ENCODE measurements around the gene BCDIN3D. TPM values are rescaled to one million over a fixed set of nuclear protein-coding genes. Genes with fewer than 3 reads are reported as not detected.
"Not testable (repeated sequence)": the region's sequence is repeated elsewhere in the genome, so short reads cannot be mapped to it uniquely, and the experiment has no call there.

The BCDIN3D gene
- total and polyA plus RNA-seq, 7 donors, result 1.8 to 5.4 (median 3.0) TPM

DNA sequence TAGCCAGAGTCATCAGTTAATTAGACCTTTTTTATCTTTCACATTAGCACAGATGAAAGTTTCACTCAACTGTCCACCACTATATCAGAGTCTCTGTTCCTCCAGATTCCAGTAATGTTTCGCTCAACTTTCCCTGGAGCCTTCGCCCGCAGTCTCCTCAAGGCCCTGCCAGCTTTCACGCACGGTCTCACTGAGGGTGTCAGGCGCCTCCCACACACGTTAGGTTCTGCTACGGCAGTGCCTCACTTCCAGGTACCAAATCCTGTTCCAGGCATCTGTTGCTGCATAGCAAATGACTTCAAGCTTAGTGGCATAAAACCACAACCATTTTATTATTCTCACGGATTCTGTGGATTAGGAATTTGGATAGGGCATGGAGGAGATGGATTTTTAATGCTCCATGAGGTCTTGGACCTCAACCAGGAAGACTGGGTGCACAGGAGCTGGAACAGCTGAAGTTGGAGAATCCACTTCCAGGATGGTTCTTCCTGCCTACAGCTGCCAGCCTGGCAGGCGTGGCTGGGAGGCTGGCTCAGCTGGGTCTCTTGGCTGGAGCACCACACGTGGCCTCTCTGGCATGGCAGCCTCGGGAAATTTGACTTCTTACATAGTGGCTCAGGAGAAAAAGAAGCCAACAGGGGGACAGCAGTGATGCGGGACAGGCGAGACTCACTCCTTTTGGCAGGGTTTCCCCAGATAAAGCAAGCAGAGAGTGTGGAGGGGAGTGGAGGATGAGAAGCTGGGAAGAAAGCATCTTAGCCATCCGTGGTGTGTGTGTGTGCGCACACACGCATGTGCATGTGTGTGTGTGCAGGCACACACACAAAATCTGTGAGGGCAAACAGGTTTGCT, 21.3 kb upstream of the BCDIN3D start:
- no peak for DNase-seq
- 61 to 77% methylated on average over 17 of the region's 17 CpGs for WGBS, 2 donors

DNA sequence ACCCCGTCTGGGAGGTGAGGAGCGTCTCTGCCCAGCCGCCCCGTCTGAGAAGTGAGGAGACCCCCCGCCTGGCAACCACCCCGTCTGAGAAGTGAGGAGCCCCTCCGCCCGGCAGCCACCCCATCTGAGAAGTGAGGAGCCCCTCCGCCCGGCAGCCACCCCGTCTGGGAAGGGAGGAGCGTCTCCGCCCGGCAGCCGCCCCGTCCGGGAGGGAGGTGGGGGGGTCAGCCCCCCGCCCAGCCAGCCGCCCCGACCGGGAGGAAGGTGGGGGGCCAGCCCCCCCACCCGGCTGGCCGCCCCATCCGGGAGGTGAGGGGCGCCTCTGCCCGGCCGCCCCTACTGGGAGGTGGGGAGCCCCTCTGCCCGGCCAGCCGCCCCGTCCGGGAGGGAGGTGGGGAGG, 18.0 kb upstream of the BCDIN3D start:
- DNase-seq, H3K4me3 ChIP-seq, H3K27ac ChIP-seq, H3K9me3 ChIP-seq, H3K27me3 ChIP-seq, H3K36me3 ChIP-seq, H3K4me1 ChIP-seq: not testable (repeated sequence)
- WGBS, 2 donors, result 92% methylated on average over 31 of the region's 31 CpGs
- intact Hi-C loops (cut with DNase I), result loop anchor here (10.0 kb wide), 2 partner anchors 184 to 214 kb away; no protein-coding TSS in a partner anchor

More for the DNA sequence above, 21.3 kb upstream of the BCDIN3D start:
- intact Hi-C loops (cut with DNase I), result loop anchor here (10.0 kb wide), 2 partner anchors 181 to 211 kb away; no protein-coding TSS in a partner anchor
- Histone ChIP-seq H3K27me3 (peaks cover 0 to 4% (median 0%) of the 10 kb centered on the region in 3 donors), H3K27ac (no peak overlapping the region), H3K4me3 (no peak overlapping the region), H3K4me1 (peaks cover 0 to 22% (median 19%) of the 10 kb centered on the region in 4 donors), H3K9me3 (no peaks in the 10 kb centered on the region), H3K36me3 (no peaks in the 10 kb centered on the region)
- TF ChIP-seq POLR2AphosphoS5 (IDR thresholded peaks at IDR 0.05) (no peak), EP300 (IDR thresholded peaks at IDR 0.05) (no peak), POLR2A (IDR thresholded peaks at IDR 0.05) (no peak)
- TF ChIP-seq, protein P1, sequence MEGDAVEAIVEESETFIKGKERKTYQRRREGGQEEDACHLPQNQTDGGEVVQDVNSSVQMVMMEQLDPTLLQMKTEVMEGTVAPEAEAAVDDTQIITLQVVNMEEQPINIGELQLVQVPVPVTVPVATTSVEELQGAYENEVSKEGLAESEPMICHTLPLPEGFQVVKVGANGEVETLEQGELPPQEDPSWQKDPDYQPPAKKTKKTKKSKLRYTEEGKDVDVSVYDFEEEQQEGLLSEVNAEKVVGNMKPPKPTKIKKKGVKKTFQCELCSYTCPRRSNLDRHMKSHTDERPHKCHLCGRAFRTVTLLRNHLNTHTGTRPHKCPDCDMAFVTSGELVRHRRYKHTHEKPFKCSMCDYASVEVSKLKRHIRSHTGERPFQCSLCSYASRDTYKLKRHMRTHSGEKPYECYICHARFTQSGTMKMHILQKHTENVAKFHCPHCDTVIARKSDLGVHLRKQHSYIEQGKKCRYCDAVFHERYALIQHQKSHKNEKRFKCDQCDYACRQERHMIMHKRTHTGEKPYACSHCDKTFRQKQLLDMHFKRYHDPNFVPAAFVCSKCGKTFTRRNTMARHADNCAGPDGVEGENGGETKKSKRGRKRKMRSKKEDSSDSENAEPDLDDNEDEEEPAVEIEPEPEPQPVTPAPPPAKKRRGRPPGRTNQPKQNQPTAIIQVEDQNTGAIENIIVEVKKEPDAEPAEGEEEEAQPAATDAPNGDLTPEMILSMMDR (IDR thresholded peaks at IDR 0.05), result no peak

DNA sequence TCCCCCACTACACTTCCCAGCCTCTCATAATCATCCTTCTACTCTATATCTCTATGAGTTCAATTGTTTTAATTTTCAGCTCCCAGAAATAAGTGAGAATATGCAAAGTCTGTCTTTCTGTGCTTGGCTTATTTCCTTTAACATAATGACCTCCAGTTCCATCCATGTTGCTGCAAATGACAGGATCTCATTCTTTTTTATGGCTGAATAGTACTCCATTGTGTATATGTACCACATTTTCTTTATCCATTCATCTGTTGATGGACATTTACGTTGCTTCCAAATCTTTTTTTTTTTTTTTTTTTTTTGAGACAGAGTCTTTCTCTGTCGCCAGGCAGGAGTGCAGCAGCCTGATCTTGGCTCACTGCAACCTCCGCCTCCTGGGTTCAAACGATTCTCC, 13.0 kb upstream of the BCDIN3D start:
- H3K27ac ChIP-seq; H3K27me3 ChIP-seq; H3K36me3 ChIP-seq; DNase-seq; H3K4me1 ChIP-seq; H3K9me3 ChIP-seq; intact Hi-C loops (cut with DNase I); H3K4me3 ChIP-seq: not testable (repeated sequence)
- WGBS, 2 donors, result 85 to 93% methylated on average over 4 of the region's 4 CpGs

DNA sequence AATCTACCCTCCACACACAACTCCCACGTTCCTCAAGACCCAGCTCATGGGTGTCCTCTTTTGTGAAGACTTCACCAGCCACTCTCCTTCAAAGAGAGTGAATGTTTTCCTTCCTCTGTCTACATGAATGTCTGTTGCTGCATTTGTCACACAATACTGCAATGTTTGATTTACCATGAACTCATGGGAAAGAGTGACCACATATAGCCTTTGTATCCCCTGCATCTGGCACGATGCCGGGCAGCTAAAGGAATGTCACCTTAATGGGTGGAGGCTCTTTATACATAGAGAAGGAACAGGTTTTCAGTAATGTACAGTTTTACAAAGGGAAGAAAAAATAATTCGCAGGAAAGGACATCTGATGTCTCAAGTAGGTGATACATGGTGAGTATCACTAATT, 12.1 kb upstream of the BCDIN3D start:
- no peak for TF ChIP-seq POLR2AphosphoS5 (IDR thresholded peaks at IDR 0.05)
- H3K4me1 ChIP-seq, result no peaks in the 10 kb centered on the region
- H3K27me3 ChIP-seq, result peaks cover 0 to 2% (median 0%) of the 10 kb centered on the region in 3 donors
- no peak overlapping the region for H3K4me3 ChIP-seq
- H3K9me3 ChIP-seq, result no peaks in the 10 kb centered on the region
- no peak for DNase-seq
- WGBS, 2 donors, result 82 to 88% methylated on average over 4 of the region's 4 CpGs
- H3K27ac ChIP-seq, result no peak overlapping the region
- intact Hi-C loops (cut with DNase I), result no loop called here
- no peaks in the 10 kb centered on the region for H3K36me3 ChIP-seq

DNA sequence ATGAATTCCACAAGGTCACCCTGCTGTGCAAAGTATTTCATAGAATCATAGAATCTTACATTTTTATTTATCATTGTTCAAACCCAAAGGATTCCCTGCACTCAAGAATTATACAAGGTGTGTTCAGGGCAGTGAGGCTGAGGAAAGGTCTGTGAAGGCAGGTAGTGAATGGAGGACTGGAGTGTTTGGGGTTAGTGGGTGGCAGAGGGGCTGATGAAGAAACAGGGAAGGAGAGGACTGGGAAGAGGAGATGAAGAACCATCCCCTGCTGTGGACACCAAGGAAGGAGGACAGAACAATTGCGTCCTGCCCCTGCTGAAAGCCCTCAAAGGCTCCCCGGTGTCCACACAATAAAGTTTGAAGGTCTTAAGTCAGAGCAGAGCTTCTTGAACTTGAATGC, 10.8 kb upstream of the BCDIN3D start:
- Histone ChIP-seq H3K27ac (no peak overlapping the region), H3K27me3 (peaks cover 0 to 4% (median 3%) of the 10 kb centered on the region in 3 donors), H3K36me3 (no peaks in the 10 kb centered on the region), H3K4me1 (no peaks in the 10 kb centered on the region), H3K4me3 (no peak overlapping the region), H3K9me3 (no peaks in the 10 kb centered on the region)
- intact Hi-C loops (cut with DNase I), result no loop called here
- DNase-seq, result no peak
- TF ChIP-seq POLR2AphosphoS5 (IDR thresholded peaks at IDR 0.05), result no peak
- TF ChIP-seq, protein P1 (IDR thresholded peaks at IDR 0.05), result no peak
- no peak for TF ChIP-seq POLR2A (IDR thresholded peaks at IDR 0.05)
- no peak for TF ChIP-seq EP300 (IDR thresholded peaks at IDR 0.05)
- WGBS, 2 donors, result 80 to 85% methylated on average over 2 of the region's 2 CpGs

DNA sequence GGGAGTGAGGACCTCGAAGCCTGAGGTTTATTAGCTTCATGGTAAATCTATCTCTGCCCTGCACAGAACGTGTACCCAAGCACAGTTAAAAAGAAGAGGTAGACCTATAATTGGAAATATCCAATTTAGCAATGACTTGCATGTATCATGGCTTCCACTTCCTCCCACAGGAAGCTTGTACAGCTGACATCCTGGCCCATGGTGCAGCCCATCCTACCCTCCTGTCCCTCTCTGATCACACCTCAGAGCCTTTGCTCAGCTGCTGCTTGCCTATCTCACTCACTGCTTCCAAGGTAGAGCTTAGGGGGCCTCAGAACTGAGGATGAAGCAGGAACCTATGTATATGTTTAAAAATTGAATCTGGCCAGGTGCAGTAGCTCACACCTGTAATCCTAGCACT, 4.3 kb upstream of the BCDIN3D start:
- intact Hi-C loops (cut with DNase I), result no loop called here
- no peaks in the 10 kb centered on the region for H3K36me3 ChIP-seq
- no peak overlapping the region for H3K4me3 ChIP-seq
- H3K27ac ChIP-seq, result no peak overlapping the region
- TF ChIP-seq EP300 (IDR thresholded peaks at IDR 0.05) (no peak), POLR2A (IDR thresholded peaks at IDR 0.05) (no peak)
- TF ChIP-seq, protein P1 (IDR thresholded peaks at IDR 0.05), result no peak
- H3K27me3 ChIP-seq, result peaks cover 0 to 16% (median 4%) of the 10 kb centered on the region in 3 donors
- H3K4me1 ChIP-seq, result peaks cover 0 to 9% (median 6%) of the 10 kb centered on the region in 4 donors
- no peaks in the 10 kb centered on the region for H3K9me3 ChIP-seq
- WGBS, 2 donors, result 53 to 57% methylated on average over 2 of the region's 2 CpGs
- DNase-seq, result no peak

All from sigmoid colon (tissue), 7 donors.